Calu3 (cell line): ENCODE data around the gene SDC1. TPM values are rescaled to one million over a fixed set of nuclear protein-coding genes. Genes with fewer than 3 reads are reported as not detected.

ENCODE experiments used
- BruUV-seq: library from RNA; stranded (reverse); fragments of 400-500 nt; replicated peaks from 2 replicates; lab custom pipeline; 2021; lab: Mats Ljungman, UMichigan
- CTCF ChIA-PET: fragments of 300-600 bp; sonication (Branson Sonifier 250); formaldehyde crosslinking; loops from one replicate; lab custom pipeline; 2022; ENCODE audit warnings: antibody characterized with exemption; lab: Charles Lee
- DNase-seq: peaks from one replicate; pipeline ENCODE4 v3.0.0; 2022
- H3K27ac Mint-ChIP-seq: one replicate; pipeline ENCODE4 v1.8.0; 2022; ENCODE audit warnings: mixed read lengths; ENCODE audit not compliant: unreplicated experiment
- H3K27me3 Mint-ChIP-seq: one replicate; pipeline ENCODE4 v1.8.0; 2022; ENCODE audit warnings: mixed read lengths; ENCODE audit not compliant: unreplicated experiment
- H3K36me3 Mint-ChIP-seq: one replicate; pipeline ENCODE4 v1.8.0; 2022; ENCODE audit warnings: mild to moderate bottlenecking, moderate library complexity, mixed read lengths; ENCODE audit not compliant: insufficient read depth, unreplicated experiment
- H3K4me1 Mint-ChIP-seq: one replicate; pipeline ENCODE4 v1.8.0; 2022; ENCODE audit warnings: mild to moderate bottlenecking, low read depth, mixed read lengths; ENCODE audit not compliant: unreplicated experiment
- H3K4me3 Mint-ChIP-seq: one replicate; pipeline ENCODE4 v1.8.0; 2022; ENCODE audit warnings: mild to moderate bottlenecking, low read depth, moderate library complexity, mixed read lengths; ENCODE audit not compliant: unreplicated experiment
- H3K9me3 Mint-ChIP-seq: one replicate; pipeline ENCODE4 v1.8.0; 2022; ENCODE audit warnings: low read depth, mixed read lengths; ENCODE audit not compliant: unreplicated experiment
- CTCF ChIP-seq: fragments of 200-600 bp; IDR thresholded peaks from one replicate; pipeline ENCODE4 v1.8.0; 2022; ENCODE audit warnings: antibody characterized with exemption; ENCODE audit not compliant: unreplicated experiment
- intact Hi-C: fragments of 100-400 bp; cut with micrococcal nuclease; formaldehyde crosslinking; loops from one replicate; pipeline ENCODE4 v1.10.0; 2022; ENCODE audit not compliant: unreplicated experiment
- total RNA-seq: library from RNA; stranded (reverse); gene quantifications from 2 replicates; pipeline ENCODE4 v1.2.3, GENCODE V29; 2022

SDC1 gene
- total RNA-seq, 1 experiment from 2014 or later: 118 TPM

- H3K4me1 Mint-ChIP-seq: peaks cover 31% of the 10 kb centered on the region
- no TSS peak for BruUV-seq
- H3K27me3 Mint-ChIP-seq: no peaks in the 10 kb centered on the region
- CTCF ChIA-PET: interaction anchor here (1.1 to 2.6 kb wide), 4 partner anchors 9 to 208 kb away, joined by 3 to 12 read pairs (median 5); no protein-coding TSS in a partner anchor
- H3K9me3 Mint-ChIP-seq: no peaks in the 10 kb centered on the region
- no peak for TF ChIP-seq CTCF
- peak overlapping the region; percentile 69 for H3K4me3 Mint-ChIP-seq
- peaks cover 47% of the 10 kb centered on the region for H3K36me3 Mint-ChIP-seq
- intact Hi-C loops: loop anchor here (2.0 to 10.0 kb wide), 4 partner anchors 36 to 626 kb away; no protein-coding TSS in a partner anchor
- H3K27ac Mint-ChIP-seq: no peak overlapping the region
- DNase-seq: peak; percentile 54
Measured at GRCh38 chr2:20223407-20224163, 1.3 kb downstream of the SDC1 start.

- Mint-ChIP-seq H3K9me3 (no peaks in the 10 kb centered on the region), H3K36me3 (peaks cover 49% of the 10 kb centered on the region), H3K4me3 (peak overlapping the region; percentile 69), H3K4me1 (peaks cover 38% of the 10 kb centered on the region), H3K27me3 (no peaks in the 10 kb centered on the region), H3K27ac (no peak overlapping the region)
- DNase-seq: peak; percentile 19
- no TSS peak for BruUV-seq
- TF ChIP-seq CTCF: no peak
- intact Hi-C loops: loop anchor here (5.0 to 10.0 kb wide), 3 partner anchors 36 to 626 kb away; no protein-coding TSS in a partner anchor
- CTCF ChIA-PET: interaction anchor here (1.1 to 2.6 kb wide), 4 partner anchors 8 to 207 kb away, joined by 3 to 12 read pairs (median 5); no protein-coding TSS in a partner anchor
Measured at GRCh38 chr2:20222769-20223406, 2.0 kb downstream of the SDC1 start.

- TF ChIP-seq CTCF: no peak
- no TSS peak for BruUV-seq
- Mint-ChIP-seq H3K27me3 (no peaks in the 10 kb centered on the region), H3K4me3 (peak overlapping the region; percentile 69), H3K27ac (peak overlapping the region; percentile 42), H3K9me3 (no peaks in the 10 kb centered on the region), H3K36me3 (peaks cover 49% of the 10 kb centered on the region), H3K4me1 (peaks cover 38% of the 10 kb centered on the region)
- no peak for DNase-seq
- intact Hi-C loops: loop anchor here (5.0 to 10.0 kb wide), 3 partner anchors 35 to 625 kb away; no protein-coding TSS in a partner anchor
- CTCF ChIA-PET: interaction anchor here (0.7 to 2.6 kb wide), 3 partner anchors 10 to 1520 kb away, joined by 3 to 12 read pairs (median 5); no protein-coding TSS in a partner anchor
Measured at GRCh38 chr2:20222014-20222768, 2.7 kb downstream of the SDC1 start.

GRCh38 chr2:20221555-20221973, 3.4 kb downstream of the SDC1 start:
- no peak for TF ChIP-seq CTCF
- Mint-ChIP-seq H3K27ac (peak overlapping the region; percentile 42), H3K4me1 (peaks cover 38% of the 10 kb centered on the region), H3K9me3 (no peaks in the 10 kb centered on the region), H3K4me3 (peak overlapping the region; percentile 69), H3K27me3 (no peaks in the 10 kb centered on the region), H3K36me3 (peaks cover 49% of the 10 kb centered on the region)
- CTCF ChIA-PET: interaction anchor here (0.6 to 2.6 kb wide), 3 partner anchors 11 to 112 kb away, joined by 3 to 12 read pairs (median 3); no protein-coding TSS in a partner anchor
- intact Hi-C loops: loop anchor here (5.0 to 10.0 kb wide), 3 partner anchors 34 to 624 kb away; no protein-coding TSS in a partner anchor
- DNase-seq: no peak
- BruUV-seq: TSS peak; percentile 25
